Mucosa of rectum (tissue), 2 donors: ENCODE results near the gene DAPK1.
A peak's percentile ranks its signal among the peaks of the same experiment; 100 is the strongest.

Experiments
- H3K27ac ChIP-seq, 2 donors: one replicate each; pipeline ENCODE4 v1.7.0; 2013; ENCODE audit warnings: inconsistent platforms in 2 of 2, low read depth in 2 of 2, low read length in 2 of 2
- H3K27me3 ChIP-seq, 2 donors: one replicate each; pipeline ENCODE4 v1.7.0; 2013; ENCODE audit warnings: low read length in 2 of 2; ENCODE audit not compliant: control insufficient read depth in 2 of 2, insufficient read depth in 2 of 2
- H3K36me3 ChIP-seq, 2 donors: one replicate each; pipeline ENCODE4 v1.7.0; 2013; ENCODE audit warnings: low read length in 2 of 2; ENCODE audit not compliant: control insufficient read depth in 2 of 2, insufficient read depth in 2 of 2
- H3K4me1 ChIP-seq, 2 donors: one replicate each; pipeline ENCODE4 v1.7.0; 2013; ENCODE audit warnings: low read length in 2 of 2, mild to moderate bottlenecking in 1 of 2; ENCODE audit not compliant: control insufficient read depth in 2 of 2, insufficient read depth in 2 of 2
- H3K4me3 ChIP-seq, 2 donors: one replicate each; pipeline ENCODE4 v1.7.0; 2013; ENCODE audit warnings: low read length in 2 of 2
- H3K9ac ChIP-seq, 2 donors: one replicate each; pipeline ENCODE4 v1.7.0; 2013; ENCODE audit warnings: low read length in 2 of 2, low read depth in 1 of 2, mild to moderate bottlenecking in 1 of 2
- H3K9me3 ChIP-seq, 2 donors: one replicate each; pipeline ENCODE4 v1.7.0; 2013; ENCODE audit warnings: low read length in 2 of 2; ENCODE audit not compliant: control insufficient read depth in 2 of 2
- donor health status: healthy.
- donor health status: Normal muscosa, but diverticular disease.

DAPK1 gene

GRCh38 chr9:87504938-87505337 is 7.3 kb downstream of the DAPK1 start:
- no peaks in the 10 kb centered on the region for H3K27me3 ChIP-seq
- peaks cover 4 to 10% of the 10 kb centered on the region in 2 donors for H3K4me1 ChIP-seq
- no peaks in the 10 kb centered on the region for H3K9me3 ChIP-seq
- no peak overlapping the region for H3K9ac ChIP-seq
- H3K36me3 ChIP-seq = no peaks in the 10 kb centered on the region
- H3K4me3 ChIP-seq = no peak overlapping the region
- H3K27ac ChIP-seq = no peak overlapping the region

- Histone ChIP-seq H3K4me3 (no peak overlapping the region), H3K27ac (no peak overlapping the region), H3K36me3 (no peaks in the 10 kb centered on the region), H3K9ac (no peak overlapping the region), H3K27me3 (no peaks in the 10 kb centered on the region), H3K4me1 (peaks cover 4 to 10% of the 10 kb centered on the region in 2 donors), H3K9me3 (no peaks in the 10 kb centered on the region)
Measured at GRCh38 chr9:87505869-87506678, 8.4 kb downstream of the DAPK1 start.

DNA sequence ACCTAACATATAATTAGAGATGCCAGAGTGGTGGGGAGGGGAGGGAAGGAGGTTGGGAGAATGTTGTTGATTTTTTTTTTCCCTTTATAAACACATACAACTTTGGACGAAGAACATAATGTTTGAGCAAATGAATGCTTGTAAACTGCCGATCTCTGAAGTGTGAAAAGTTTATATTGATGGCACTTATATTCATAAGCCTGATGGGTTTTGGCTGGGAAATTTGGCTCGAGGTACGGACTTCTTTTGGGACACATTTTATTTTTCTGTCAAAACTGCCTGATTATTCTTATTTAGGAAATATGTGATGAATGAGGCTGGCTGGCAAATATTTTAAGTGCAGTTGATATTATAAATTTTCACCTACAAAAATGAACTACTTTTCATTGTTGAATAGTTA is 9.9 kb downstream of the DAPK1 start:
- H3K9me3 ChIP-seq = no peaks in the 10 kb centered on the region
- H3K27me3 ChIP-seq = no peaks in the 10 kb centered on the region
- H3K9ac ChIP-seq = no peak overlapping the region
- H3K27ac ChIP-seq = no peak overlapping the region
- H3K4me3 ChIP-seq = no peak overlapping the region
- H3K4me1 ChIP-seq = peaks cover 0 to 4% of the 10 kb centered on the region in 2 donors
- no peaks in the 10 kb centered on the region for H3K36me3 ChIP-seq

DNA sequence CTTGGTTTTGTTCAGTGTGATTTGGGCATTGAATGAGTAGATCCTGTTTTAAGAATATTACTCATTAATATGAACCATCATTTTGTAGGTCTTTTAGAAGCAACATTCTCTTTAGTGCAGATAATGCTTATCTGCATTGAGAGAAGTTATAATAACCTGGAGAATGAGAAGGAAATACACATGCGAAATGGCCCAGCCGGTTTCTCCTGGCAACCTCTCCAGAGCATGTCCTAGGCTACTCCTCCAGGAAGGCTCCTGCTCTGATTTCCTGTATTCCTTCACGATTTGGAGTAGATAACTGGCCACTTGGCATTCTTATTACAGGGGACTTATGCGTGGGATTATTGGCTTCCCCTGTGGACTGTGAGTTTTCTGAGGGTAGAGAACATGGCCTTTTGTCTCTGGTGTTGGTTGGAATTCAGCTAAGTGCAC is 12.6 kb downstream of the DAPK1 start:
- Histone ChIP-seq H3K9ac (no peak overlapping the region), H3K9me3 (no peaks in the 10 kb centered on the region), H3K27ac (no peak overlapping the region)

DNA sequence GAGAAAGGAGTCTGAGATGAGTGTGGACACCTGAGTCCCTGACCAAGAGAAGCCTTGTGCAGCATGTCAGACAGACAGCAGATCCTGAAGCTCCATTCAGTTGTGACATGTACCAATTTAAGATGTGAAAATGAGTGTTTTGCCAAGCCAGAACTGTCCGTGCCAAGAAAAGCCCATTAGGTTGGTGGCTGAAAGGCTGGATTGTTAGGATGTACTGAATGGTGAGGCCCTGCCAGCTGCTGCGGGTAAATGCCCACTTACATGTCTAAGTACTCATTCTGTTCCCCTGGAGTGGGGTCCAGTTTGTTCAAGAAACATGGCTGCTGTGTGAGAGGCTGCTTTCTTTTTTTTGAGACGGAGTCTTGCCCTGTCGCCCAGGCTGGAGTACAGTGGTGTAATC is 14.6 kb downstream of the DAPK1 start:
- Histone ChIP-seq H3K4me1 (peaks cover 2 to 3% of the 10 kb centered on the region in 2 donors), H3K36me3 (no peaks in the 10 kb centered on the region), H3K4me3 (no peak overlapping the region), H3K27ac (no peak overlapping the region), H3K9ac (no peak overlapping the region), H3K9me3 (no peaks in the 10 kb centered on the region), H3K27me3 (no peaks in the 10 kb centered on the region)

More for the DNA sequence above, 12.6 kb downstream of the DAPK1 start:
- no peaks in the 10 kb centered on the region for H3K36me3 ChIP-seq
- no peak overlapping the region for H3K4me3 ChIP-seq
- no peaks in the 10 kb centered on the region for H3K4me1 ChIP-seq
- H3K27me3 ChIP-seq = no peaks in the 10 kb centered on the region

GRCh38 chr9:87513161-87513560 is 15.5 kb downstream of the DAPK1 start:
- Histone ChIP-seq H3K27ac (no peak overlapping the region), H3K36me3 (no peaks in the 10 kb centered on the region), H3K27me3 (no peaks in the 10 kb centered on the region), H3K9me3 (no peaks in the 10 kb centered on the region), H3K4me1 (peaks cover 2 to 3% of the 10 kb centered on the region in 2 donors), H3K4me3 (no peak overlapping the region), H3K9ac (no peak overlapping the region)

GRCh38 chr9:87513880-87514535 is 16.3 kb downstream of the DAPK1 start:
- Histone ChIP-seq H3K4me1 (peaks cover 2 to 3% of the 10 kb centered on the region in 2 donors), H3K9me3 (no peaks in the 10 kb centered on the region), H3K4me3 (no peak overlapping the region), H3K36me3 (no peaks in the 10 kb centered on the region), H3K27me3 (no peaks in the 10 kb centered on the region), H3K9ac (no peak overlapping the region), H3K27ac (no peak overlapping the region)

DNA sequence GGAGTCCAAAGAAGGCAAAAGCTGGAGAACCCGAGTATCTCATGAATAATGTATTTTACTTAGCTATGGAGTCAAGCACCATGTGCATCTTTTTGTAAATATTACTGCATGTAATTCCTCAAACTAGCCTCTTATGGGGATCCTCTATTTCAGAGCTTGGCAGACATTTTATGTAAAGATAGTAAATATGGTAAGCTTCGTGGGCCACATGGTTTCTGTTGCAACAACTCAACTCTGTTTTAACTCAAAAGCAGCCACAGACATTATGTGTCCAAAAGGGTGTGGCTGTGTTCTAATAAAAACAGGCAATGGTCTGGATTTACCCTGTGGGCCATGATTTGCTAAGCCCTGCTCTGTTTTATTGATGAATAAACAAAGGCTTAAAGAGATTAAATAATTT is 17.3 kb downstream of the DAPK1 start:
- H3K4me3 ChIP-seq = no peak overlapping the region
- no peaks in the 10 kb centered on the region for H3K27me3 ChIP-seq
- no peaks in the 10 kb centered on the region for H3K9me3 ChIP-seq
- no peak overlapping the region for H3K9ac ChIP-seq
- H3K4me1 ChIP-seq = peaks cover 2 to 5% of the 10 kb centered on the region in 2 donors
- H3K27ac ChIP-seq = no peak overlapping the region
- H3K36me3 ChIP-seq = no peaks in the 10 kb centered on the region

- Histone ChIP-seq H3K4me3 (no peak overlapping the region), H3K4me1 (peaks cover 2 to 5% of the 10 kb centered on the region in 2 donors), H3K27ac (peak overlapping the region in 1 of 2 donors; percentile 13)
Measured at GRCh38 chr9:87515588-87516221, 18.0 kb downstream of the DAPK1 start.

More at GRCh38 chr9:87515588-87516221, 18.0 kb downstream of the DAPK1 start:
- Histone ChIP-seq H3K36me3 (no peaks in the 10 kb centered on the region), H3K27me3 (no peaks in the 10 kb centered on the region), H3K9ac (no peak overlapping the region), H3K9me3 (no peaks in the 10 kb centered on the region)
